Measurements from ENCODE around the gene CELA3A.
"Not testable (repeated sequence)": the region's sequence is repeated elsewhere in the genome, so short reads cannot be mapped to it uniquely, and the experiment has no call there.

Gene CELA3A

DNA sequence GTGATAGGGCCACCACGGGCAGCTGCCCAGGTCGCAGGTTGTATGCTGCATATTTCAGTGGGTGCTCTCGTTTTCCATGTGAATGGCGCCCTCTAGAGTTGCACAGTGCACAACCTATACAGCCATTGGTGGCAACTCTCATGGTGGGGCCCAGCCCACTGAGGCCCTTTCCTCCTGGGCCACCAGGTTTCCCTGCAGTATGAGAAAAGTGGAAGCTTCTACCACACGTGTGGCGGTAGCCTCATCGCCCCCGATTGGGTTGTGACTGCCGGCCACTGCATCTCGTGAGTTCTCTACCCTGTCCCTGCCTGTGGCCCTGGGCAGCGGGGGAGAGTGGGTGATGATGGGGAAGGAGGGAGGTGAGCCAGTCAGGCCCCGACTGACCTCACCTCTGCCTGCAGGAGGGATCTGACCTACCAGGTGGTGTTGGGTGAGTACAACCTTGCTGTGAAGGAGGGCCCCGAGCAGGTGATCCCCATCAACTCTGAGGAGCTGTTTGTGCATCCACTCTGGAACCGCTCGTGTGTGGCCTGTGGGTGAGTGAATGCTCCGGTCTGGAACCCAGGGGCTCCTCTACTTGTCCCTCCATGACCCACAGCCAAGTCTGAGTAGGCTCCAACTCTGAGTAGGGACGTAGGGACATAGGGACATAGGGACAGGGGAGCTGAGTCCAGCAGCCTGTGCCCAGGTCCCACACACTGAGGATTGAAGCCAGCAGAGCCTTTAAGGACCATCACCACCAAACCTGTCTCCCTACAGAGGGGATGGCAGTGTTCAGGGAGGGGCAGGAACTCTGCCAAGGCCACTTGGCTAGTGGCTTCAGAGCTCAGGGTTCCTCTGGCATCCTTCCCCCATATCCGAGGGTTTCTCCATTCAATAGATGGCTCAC, 4.0 kb downstream of the CELA3A start:
- H3K36me3 ChIP-seq (ENCODE audit: insufficient read depth, low read length); H3K27me3 ChIP-seq (ENCODE audit: control insufficient read depth in 1 of 2, insufficient read depth in 2 of 2, low read length in 2 of 2); H3K4me1 ChIP-seq (ENCODE audit: insufficient read depth, low read length); H3K4me3 ChIP-seq (ENCODE audit: low read depth in 1 of 2, low read length in 2 of 2); H3K9me3 ChIP-seq (ENCODE audit: low read length); H3K27ac ChIP-seq (ENCODE audit: low read depth, low read length); H3K9ac ChIP-seq (ENCODE audit: low read length): not testable (repeated sequence)

GRCh38 chr1:22006736-22007135, 5.3 kb downstream of the CELA3A start:
- H3K27ac ChIP-seq (ENCODE audit: low read depth, low read length); H3K27me3 ChIP-seq (ENCODE audit: control insufficient read depth in 1 of 2, insufficient read depth in 2 of 2, low read length in 2 of 2); H3K4me3 ChIP-seq (ENCODE audit: low read depth in 1 of 2, low read length in 2 of 2); H3K9ac ChIP-seq (ENCODE audit: low read length); H3K4me1 ChIP-seq (ENCODE audit: insufficient read depth, low read length); H3K9me3 ChIP-seq (ENCODE audit: low read length); H3K36me3 ChIP-seq (ENCODE audit: insufficient read depth, low read length): not testable (repeated sequence)

- H3K9ac ChIP-seq (ENCODE audit: low read length); H3K9me3 ChIP-seq (ENCODE audit: low read length); H3K27me3 ChIP-seq (ENCODE audit: control insufficient read depth in 1 of 2, insufficient read depth in 2 of 2, low read length in 2 of 2); H3K36me3 ChIP-seq (ENCODE audit: insufficient read depth, low read length); H3K4me3 ChIP-seq (ENCODE audit: low read depth in 1 of 2, low read length in 2 of 2); H3K4me1 ChIP-seq (ENCODE audit: insufficient read depth, low read length); H3K27ac ChIP-seq (ENCODE audit: low read depth, low read length): not testable (repeated sequence)
Observed at GRCh38 chr1:22007262-22007661, 5.8 kb downstream of the CELA3A start.

DNA sequence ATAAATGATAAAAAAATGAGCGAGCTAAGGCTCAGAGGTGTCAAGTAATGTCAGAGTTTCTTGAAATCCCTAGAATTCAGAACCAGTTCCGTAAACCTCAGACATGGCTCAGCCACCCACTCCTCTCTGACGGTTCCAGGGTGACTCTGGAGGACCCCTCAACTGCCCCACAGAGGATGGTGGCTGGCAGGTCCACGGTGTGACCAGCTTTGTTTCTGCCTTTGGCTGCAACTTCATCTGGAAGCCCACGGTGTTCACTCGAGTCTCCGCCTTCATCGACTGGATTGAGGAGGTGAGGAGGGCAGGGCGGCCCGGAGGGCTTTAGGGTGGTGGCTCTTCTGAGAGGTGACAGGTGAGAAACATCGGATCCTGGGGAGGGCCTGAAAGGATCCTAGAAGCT, 8.1 kb downstream of the CELA3A start:
- not testable (repeated sequence) for H3K4me3 ChIP-seq (ENCODE audit: low read depth in 1 of 2, low read length in 2 of 2); H3K9me3 ChIP-seq (ENCODE audit: low read length); H3K4me1 ChIP-seq (ENCODE audit: insufficient read depth, low read length); H3K27ac ChIP-seq (ENCODE audit: low read depth, low read length); H3K9ac ChIP-seq (ENCODE audit: low read length); H3K27me3 ChIP-seq (ENCODE audit: control insufficient read depth in 1 of 2, insufficient read depth in 2 of 2, low read length in 2 of 2); H3K36me3 ChIP-seq (ENCODE audit: insufficient read depth, low read length)

- not testable (repeated sequence) for H3K9ac ChIP-seq (ENCODE audit: low read length); H3K9me3 ChIP-seq (ENCODE audit: low read length); H3K27ac ChIP-seq (ENCODE audit: low read depth, low read length); H3K4me3 ChIP-seq (ENCODE audit: low read depth in 1 of 2, low read length in 2 of 2); H3K27me3 ChIP-seq (ENCODE audit: control insufficient read depth in 1 of 2, insufficient read depth in 2 of 2, low read length in 2 of 2); H3K4me1 ChIP-seq (ENCODE audit: insufficient read depth, low read length); H3K36me3 ChIP-seq (ENCODE audit: insufficient read depth, low read length)
Observed at GRCh38 chr1:22012752-22013151, 11.3 kb downstream of the CELA3A start.

DNA sequence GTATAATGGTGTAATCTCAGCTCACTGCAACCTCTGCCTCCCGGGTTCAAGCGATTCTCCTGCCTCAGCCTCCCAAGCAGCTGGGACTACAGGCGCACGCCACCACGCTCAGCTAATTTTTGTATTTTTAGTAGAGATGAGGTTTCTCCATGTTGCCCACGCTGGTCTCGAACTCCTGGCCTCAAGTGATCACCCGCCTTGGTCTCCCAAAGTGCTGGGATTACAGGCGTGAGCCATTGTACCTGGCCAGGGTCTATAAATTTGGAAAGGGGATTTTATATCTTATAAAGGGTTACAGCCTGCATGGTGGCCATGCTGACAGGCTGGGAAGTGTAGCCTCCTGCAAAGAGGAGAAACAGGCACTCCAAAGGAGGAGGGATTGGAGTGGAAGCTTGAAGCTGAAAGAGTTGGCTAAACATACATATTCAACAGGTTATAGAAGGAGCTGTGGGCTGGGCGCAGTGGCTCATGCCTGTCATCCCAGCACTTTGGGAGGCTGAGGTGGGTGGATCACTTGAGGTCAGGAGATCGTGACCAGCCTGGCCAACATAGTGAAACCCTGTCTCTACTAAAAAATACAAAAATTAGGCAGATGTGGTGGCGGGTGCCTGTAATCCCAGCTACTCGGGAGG, 13.2 kb downstream of the CELA3A start:
- H3K4me1 ChIP-seq (ENCODE audit: insufficient read depth, low read length); H3K27ac ChIP-seq (ENCODE audit: low read depth, low read length); H3K27me3 ChIP-seq (ENCODE audit: control insufficient read depth in 1 of 2, insufficient read depth in 2 of 2, low read length in 2 of 2); H3K36me3 ChIP-seq (ENCODE audit: insufficient read depth, low read length); H3K4me3 ChIP-seq (ENCODE audit: low read depth in 1 of 2, low read length in 2 of 2); H3K9ac ChIP-seq (ENCODE audit: low read length); H3K9me3 ChIP-seq (ENCODE audit: low read length): not testable (repeated sequence)

- H3K27me3 ChIP-seq (ENCODE audit: control insufficient read depth in 1 of 2, insufficient read depth in 2 of 2, low read length in 2 of 2): no peaks in the 10 kb centered on the region
- H3K9me3 ChIP-seq (ENCODE audit: low read length): no peaks in the 10 kb centered on the region
- no peaks in the 10 kb centered on the region for H3K36me3 ChIP-seq (ENCODE audit: insufficient read depth, low read length)
- H3K9ac ChIP-seq (ENCODE audit: low read length): no peak overlapping the region
- no peak overlapping the region for H3K4me3 ChIP-seq (ENCODE audit: low read depth in 1 of 2, low read length in 2 of 2)
- no peak overlapping the region for H3K27ac ChIP-seq (ENCODE audit: low read depth, low read length)
- no peaks in the 10 kb centered on the region for H3K4me1 ChIP-seq (ENCODE audit: insufficient read depth, low read length)
Observed at GRCh38 chr1:22018583-22019559, 17.4 kb downstream of the CELA3A start.

DNA sequence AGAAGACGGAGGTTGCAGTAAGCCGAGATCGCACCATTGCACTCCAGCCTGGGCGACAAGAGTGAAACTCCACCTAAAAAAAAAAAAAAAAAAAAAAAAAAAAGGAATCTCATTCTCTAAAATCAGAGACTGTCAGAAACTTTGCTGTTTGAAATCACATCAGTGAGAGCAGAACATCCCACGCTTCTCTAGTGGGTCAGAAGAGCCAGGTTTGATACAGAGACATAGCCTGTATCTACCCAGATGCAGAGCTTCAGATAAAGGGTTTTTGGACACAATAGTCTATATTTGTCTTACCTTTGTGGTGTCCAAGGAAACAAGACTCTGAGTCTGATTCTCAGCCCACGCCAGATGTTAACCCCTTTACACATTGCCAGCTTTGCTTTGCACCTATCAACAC, 19.6 kb downstream of the CELA3A start:
- H3K9me3 ChIP-seq (ENCODE audit: low read length): no peaks in the 10 kb centered on the region
- H3K27ac ChIP-seq (ENCODE audit: low read depth, low read length): no peak overlapping the region
- H3K36me3 ChIP-seq (ENCODE audit: insufficient read depth, low read length): no peaks in the 10 kb centered on the region
- H3K4me3 ChIP-seq (ENCODE audit: low read depth in 1 of 2, low read length in 2 of 2): no peak overlapping the region
- H3K4me1 ChIP-seq (ENCODE audit: insufficient read depth, low read length): peaks cover 9% of the 10 kb centered on the region
- no peaks in the 10 kb centered on the region for H3K27me3 ChIP-seq (ENCODE audit: control insufficient read depth in 1 of 2, insufficient read depth in 2 of 2, low read length in 2 of 2)
- H3K9ac ChIP-seq (ENCODE audit: low read length): no peak overlapping the region

- Histone ChIP-seq H3K9me3 (ENCODE audit: low read length) (no peaks in the 10 kb centered on the region), H3K9ac (ENCODE audit: low read length) (peak overlapping the region; percentile 99), H3K36me3 (ENCODE audit: insufficient read depth, low read length) (no peaks in the 10 kb centered on the region), H3K4me3 (ENCODE audit: low read depth in 1 of 2, low read length in 2 of 2) (peak overlapping the region; percentile 60 to 99), H3K27ac (ENCODE audit: low read depth, low read length) (peak overlapping the region; percentile 92), H3K4me1 (ENCODE audit: insufficient read depth, low read length) (peaks cover 13% of the 10 kb centered on the region), H3K27me3 (ENCODE audit: control insufficient read depth in 1 of 2, insufficient read depth in 2 of 2, low read length in 2 of 2) (no peaks in the 10 kb centered on the region)
Observed at GRCh38 chr1:22024485-22025367, 23.3 kb downstream of the CELA3A start.

DNA sequence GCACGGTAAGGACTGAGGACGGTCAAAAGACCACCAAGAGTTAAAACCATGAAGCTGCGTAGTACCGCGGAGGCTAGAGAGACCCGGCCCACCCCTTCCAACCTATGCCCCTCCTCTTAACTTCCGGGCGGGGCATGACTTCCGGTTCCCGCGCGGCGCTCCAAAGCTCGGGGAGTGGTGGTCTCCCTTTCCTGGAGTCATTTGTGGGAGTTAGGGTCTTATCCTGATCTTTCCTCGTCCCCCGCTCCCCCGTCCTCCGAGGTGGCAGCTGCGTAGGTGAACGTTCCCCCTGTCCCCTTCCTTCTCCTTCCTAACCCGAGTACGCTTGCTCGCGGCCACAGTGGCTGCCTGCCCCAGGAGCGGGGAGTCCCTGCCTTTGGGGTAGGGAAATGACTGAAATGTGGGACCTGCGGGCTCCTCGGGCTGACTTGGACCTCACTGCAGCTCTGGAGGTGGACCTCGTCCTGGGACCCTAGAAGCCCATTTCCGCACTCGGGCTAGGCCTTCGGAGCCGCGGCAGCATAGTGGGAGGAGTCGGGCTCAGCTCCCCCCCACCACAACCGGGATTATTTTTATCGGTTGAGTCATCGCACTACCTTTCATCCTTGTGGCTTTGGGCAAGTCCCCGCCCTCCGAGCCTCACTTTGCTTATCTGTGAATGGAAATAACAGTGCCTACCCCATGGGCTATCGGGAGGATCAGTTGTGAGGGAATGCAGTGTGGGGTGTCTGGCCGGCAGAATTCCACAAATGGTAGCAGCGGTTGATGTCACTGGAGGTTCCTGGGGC, 24.1 kb downstream of the CELA3A start:
- H3K9me3 ChIP-seq (ENCODE audit: low read length): no peaks in the 10 kb centered on the region
- H3K4me1 ChIP-seq (ENCODE audit: insufficient read depth, low read length): peaks cover 16% of the 10 kb centered on the region
- no peaks in the 10 kb centered on the region for H3K27me3 ChIP-seq (ENCODE audit: control insufficient read depth in 1 of 2, insufficient read depth in 2 of 2, low read length in 2 of 2)
- no peaks in the 10 kb centered on the region for H3K36me3 ChIP-seq (ENCODE audit: insufficient read depth, low read length)
- peak overlapping the region; percentile 60 to 99 for H3K4me3 ChIP-seq (ENCODE audit: low read depth in 1 of 2, low read length in 2 of 2)
- H3K27ac ChIP-seq (ENCODE audit: low read depth, low read length): peak overlapping the region; percentile 92
- peak overlapping the region; percentile 99 for H3K9ac ChIP-seq (ENCODE audit: low read length)

Data from muscle layer of colon (tissue), 2 donors.